Hindlimb muscle (tissue), 1 donor: ENCODE data around the gene PRAME. TPM values are rescaled to one million over a fixed set of nuclear protein-coding genes. Genes with fewer than 3 reads are reported as not detected.

ENCODE experiments used
- DNase-seq: peaks from one replicate; pipeline ENCODE4 v3.0.0-alpha.2; 2013
- polyA plus RNA-seq: library from polyadenylated mRNA; unstranded; fragments of 120-200 nt; gene quantifications from one replicate; pipeline ENCODE4 v1.2.1, GENCODE V29; 2013; ENCODE audit not compliant: insufficient read length

The PRAME gene
- polyA plus RNA-seq, 1 donor = not detected

GRCh38 chr22:22579869-22580604, 21.0 kb upstream of the PRAME start:
- no peak for DNase-seq

DNA sequence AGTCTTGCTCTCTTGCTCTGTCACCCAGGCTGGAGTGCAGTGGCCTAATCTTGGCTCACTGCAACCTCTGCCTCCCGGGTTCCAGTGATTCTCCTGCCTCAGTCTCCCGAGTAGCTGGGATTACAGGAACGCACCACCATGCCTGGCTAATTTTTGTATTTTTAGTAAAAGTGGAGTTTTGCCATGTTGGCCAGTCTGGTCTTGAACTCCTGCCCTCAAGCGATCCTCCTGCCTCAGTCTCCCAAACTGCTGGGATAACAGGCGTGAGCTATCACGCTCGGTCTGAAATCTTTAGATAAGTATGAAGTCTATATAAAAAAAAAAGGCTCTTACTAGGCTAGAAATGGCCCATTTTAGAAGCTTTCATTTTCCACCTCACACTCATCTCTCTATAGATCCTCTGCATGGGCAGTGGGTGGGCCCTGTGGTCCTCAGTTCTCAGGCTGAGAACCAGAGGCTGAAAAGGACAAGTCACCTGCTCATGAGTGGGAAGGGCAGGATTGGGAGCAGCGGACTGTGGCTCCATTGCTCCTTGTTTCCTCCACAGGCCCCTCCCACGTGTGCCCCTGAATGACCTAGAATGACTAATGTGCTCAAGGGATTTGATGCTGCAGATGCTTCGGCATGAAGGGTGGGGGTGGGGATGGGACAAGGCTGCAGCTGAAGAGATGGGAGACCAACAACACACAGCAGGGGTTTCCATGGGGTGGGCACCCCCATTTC, 19.8 kb upstream of the PRAME start:
- no peak for DNase-seq

DNA sequence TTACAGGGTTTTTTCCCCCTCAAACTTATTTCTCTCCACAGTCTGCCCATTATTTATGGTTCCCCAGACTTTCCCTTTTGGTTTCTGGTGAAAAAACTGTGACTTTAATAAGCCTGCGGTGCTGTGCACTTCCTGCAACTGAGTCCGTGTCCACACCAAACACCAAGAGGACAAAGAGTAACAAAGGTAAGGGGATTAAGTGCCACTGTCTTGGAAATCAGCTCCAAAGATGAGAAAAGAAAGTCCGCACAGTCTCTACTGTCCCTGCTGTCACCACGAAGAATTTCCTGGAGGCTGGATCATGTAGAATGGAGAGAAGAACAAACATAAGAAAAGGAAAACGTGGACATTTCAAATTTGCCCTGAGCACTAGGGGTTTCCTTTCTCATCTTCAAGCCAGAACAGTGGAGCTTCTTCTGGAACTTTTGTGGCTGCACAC, 17.9 kb upstream of the PRAME start:
- no peak for DNase-seq

- DNase-seq = no peak
Measured at GRCh38 chr22:22576244-22576988, 17.4 kb upstream of the PRAME start.

- DNase-seq = no peak
Measured at GRCh38 chr22:22574361-22574760, 15.3 kb upstream of the PRAME start.

DNA sequence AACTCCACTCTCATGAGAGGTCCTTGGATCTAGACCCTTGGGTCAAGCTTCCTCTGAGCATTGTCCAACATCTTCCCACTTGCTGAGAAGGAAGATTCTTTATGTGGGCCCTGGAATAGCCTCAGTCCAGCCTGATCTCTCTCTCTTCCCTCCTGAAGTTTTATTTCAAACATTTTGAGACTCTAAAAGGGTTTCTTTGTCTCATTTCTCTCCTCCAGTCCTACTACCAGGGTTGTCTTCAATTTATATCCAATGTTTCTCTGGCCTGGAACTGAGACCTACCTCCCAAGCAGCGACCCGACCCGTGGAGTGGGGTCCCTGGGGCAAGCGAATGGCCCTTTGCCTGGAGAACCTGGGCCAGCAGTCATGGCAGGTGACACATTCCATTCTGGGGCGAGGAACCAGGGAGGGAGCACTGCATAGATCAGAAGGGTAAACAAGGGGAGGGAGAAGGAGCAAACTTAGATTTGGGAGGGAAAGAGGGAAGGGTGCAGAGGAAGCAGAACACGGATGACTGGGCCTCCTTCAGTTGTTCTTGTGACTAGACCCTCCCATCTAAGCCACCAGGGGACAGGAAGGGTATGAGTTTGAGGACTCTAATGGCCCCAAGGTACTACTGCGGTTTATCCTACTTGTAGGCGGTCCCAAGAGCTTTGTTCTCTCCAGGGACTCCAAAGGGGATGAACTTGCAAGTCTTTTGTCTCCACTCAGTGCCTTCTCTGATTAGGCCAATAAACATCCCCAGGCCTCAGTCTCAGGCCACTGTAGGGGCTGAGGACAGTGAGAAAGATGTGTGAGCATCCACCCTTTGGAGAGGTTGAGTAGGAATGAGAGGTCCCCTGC, 14.2 kb upstream of the PRAME start:
- DNase-seq = no peak

GRCh38 chr22:22571862-22572261, 12.8 kb upstream of the PRAME start:
- no peak for DNase-seq

GRCh38 chr22:22571429-22571828, 12.4 kb upstream of the PRAME start:
- DNase-seq = no peak

DNA sequence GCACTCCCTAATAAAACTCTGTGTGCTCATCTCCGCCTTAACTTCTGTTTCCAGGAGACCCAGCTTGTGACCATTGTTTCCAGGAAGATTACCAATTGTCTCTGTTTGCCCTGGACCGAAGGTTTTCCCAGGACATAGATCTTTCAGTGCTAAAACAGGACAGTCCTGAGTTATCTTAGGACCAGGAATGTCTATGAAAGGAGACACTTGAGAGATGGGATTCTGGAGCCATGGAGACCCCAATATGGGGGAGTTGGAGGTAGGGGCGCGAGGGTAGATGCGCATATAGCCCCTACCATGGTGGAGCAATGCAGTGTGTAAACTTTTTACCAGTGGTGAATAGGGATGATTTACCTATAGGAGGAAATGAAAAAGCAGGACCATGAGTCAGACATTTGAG, 10.2 kb upstream of the PRAME start:
- DNase-seq = no peak

- DNase-seq = no peak
Measured at GRCh38 chr22:22565981-22566380, 6.9 kb upstream of the PRAME start.

DNA sequence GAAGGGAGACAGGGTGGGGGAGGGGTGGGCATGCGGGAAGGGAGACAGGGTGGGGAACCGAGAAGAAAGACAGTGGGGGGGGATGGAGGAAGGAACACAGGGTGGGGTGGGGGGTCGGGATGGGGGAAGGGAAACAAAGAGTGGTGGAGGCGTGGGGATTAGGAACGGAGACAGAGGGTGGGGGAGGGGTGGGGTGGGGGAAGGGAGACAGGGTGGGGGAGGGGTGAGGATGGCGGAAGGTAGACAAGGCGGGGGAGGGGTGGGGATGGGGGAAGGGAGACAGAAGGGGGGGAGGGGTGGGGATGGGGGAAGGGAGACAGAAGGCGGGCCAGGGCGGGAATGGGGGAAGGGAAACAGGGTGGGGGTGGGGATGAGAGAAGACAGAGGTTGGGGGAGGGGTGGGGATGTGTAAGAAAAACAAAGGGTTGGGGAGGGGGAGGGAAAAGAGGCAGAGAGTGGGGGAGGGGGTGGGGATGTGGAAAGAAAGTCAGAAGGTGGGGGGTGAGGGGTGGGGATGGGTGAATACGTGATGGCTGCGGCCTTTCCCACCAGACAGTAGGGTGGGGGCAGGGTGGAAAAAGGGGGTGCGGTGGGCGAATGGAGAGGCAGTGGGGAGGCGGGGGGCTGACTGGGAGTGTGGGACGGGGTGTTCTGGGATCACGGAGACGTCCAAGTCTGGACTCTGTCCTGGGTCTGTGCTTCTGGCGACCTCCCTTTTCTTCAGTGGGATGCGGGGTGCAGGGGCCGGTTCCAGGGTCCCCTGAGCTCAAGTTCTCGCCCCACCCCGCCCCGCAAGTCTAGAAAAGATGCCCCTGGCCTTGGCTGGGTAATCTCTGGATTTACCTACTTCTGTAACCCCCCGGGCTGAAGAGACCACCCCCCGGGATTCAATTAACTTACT, 744 bp downstream of the PRAME start:
- DNase-seq = no peak

DNA sequence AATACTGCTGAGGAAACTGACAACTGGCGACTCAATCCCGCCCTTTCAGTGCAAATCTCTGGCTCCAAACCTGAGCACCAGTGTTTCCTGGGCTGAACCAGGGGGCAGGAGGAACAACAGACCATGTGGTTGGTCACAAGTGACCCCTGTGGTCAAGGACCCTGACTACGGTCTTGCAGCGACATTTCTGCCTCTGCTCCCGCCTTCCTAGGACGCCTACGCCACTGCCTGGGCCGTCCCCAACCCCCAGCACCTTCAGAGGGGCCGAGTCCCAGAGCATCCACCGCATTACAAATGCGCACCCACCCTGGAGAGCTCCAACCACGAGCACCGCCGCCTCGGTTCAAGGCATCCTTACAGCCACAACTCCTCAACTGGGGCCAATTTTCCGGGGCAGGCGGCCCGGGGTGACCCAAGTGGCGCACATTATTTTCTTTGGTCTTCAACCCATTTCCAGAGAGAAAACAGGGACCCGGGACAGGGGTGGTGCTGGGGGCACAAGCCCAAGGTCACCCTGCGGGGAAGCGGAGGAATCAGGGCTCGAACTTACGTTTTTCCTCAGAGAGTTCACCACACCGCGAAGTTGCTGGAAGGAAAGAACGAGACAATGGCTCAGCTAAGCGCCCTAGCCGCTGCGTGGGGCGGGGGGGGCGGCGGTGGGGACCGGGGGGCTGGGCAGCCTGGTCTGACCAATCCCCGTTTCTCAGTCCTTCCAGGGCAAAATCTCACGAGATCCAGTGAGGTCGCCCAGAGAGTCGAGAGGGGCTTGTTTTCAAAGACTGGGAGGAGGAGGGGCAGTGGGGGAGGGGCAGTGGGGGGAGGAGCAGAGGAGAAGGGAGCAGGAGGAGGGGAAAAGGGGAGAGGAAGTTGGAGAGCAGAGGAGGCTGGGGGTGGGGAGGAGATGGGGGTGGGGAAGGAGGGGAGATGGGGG, 1.8 kb downstream of the PRAME start:
- no peak for DNase-seq

GRCh38 chr22:22556578-22556977, 2.5 kb downstream of the PRAME start:
- DNase-seq = no peak

DNA sequence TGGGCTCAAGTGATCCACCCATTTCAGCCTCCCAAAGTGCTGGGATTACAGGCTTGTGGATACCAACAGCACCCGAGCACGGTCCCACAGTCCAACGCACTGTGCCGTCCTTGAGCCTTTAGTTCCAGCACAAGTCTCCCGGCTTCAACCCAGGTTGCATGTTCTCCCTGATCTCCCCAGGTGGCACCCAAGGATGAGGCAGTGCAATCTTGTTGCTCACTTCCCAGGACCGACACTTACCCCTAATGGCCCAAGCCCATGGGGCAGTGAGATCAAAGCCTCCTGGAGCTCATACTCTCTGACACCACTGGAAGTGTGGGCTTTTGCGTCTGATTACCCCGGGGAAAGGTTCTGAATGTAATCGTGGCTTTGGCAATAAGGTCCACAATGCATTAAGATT, 3.5 kb downstream of the PRAME start:
- DNase-seq = no peak

GRCh38 chr22:22554587-22555284, 4.3 kb downstream of the PRAME start:
- no peak for DNase-seq

DNA sequence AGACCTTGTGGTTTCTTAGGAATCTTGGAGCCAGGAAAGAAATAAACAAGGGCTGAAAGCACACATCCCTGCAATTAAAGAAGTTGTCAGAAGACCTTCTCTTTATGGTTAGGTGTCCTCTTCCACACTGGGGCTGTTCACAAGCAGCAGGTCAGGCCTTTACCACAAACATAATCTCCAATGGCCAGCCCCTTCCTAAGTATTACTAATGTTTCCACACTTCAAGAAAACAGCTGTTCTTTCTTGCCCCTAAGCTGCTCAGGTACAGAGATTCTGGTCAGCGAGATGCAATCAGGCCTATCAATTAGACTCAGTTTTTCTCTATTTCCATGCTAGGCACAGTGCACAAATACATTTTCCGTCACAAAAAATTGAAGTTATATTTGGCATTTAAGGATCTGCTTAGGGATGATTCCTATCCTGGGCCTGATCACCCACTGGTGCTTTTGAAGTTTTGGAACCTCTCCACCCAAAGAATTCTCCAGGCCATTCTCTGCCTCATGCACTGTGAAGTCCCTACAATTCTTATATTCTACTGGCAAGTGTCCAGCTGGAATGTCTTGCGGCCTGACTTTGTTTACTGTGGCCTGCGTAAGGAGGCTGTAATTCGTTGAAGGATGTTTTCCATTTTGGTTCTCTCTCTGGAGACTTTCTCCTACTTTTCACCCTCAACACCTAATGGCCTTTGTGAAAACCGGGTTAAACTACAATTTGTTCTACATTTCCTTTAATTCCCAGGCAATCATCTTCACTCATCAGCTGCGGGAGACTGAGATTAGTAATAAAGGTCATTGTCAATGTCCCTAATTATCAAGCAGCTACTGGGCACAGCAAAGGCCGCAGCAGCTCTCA, 5.1 kb downstream of the PRAME start:
- DNase-seq = no peak

- DNase-seq = no peak
Measured at GRCh38 chr22:22553141-22553540, 5.9 kb downstream of the PRAME start.

DNA sequence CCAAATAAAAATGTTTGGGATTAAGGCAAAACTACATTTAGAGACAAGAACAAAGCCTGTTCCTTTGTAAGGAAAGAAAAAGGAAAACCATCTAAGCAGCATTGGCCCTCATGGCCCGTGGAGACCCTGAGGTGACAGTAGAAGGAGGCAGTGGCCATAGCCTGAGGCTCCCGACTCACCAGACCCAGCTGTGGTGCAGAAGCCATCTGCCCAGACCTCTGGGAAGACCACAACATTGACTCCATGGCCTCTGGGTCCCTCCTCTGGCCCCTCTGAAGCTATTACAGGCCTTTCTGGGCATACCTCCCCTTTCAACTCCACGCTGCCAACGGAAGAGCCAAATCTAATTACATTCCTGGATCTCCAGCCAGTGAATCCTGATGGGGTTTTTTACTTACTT, 6.4 kb downstream of the PRAME start:
- DNase-seq = no peak
